Stimulated activated CD4-positive, alpha-beta T cell treated with anti-CD3 and anti-CD28 coated beads, Interleukin-1b, Interleukin-23, amount 100 ng/mL, for 1 hour (primary cell): ENCODE measurements around the gene ARHGDIG.

Experiments
- DNase-seq, 2 donors: peaks; one replicate each; pipeline ENCODE4 v3.0.0-alpha.2; 2020; ENCODE audit warnings: low read depth in 2 of 2

ARHGDIG gene

DNA sequence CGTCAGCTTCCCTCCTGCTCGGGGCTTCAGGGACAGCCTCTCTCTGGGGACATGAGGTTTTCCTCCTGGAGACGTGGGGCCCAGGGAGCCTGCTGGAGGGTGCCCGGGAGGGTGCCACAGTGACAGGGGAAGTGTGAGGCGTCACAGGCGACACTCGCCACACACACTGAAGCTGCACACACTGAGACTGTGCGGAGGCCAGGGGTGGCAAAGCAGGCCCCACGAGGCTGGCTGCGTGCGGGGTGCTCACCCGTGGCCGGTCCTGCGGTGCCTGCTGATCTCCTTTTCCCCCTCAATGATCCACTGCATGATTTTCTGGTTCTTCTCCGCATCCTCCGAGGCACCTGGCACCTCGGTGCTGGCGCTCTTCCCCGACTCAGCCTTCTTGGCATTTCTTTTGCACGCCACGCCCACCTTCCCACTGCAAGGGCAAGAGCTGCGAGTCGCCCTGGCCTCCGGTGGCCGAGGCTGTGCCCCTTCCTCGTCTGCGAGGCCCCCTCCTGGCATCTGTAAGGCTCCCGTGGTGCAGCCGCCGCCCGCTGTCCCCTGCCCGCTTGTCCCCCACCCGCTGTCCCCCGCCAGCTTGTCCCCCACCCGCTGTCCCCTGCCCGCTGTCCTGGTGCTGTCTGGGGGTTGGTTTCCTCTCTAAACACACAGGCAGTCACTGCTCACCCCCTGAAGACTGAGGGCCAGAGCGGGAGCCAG is 16.6 kb downstream of the ARHGDIG start:
- DNase-seq: no peak

- DNase-seq: no peak
Measured at GRCh38 chr16:297832-298231, 17.4 kb downstream of the ARHGDIG start.

GRCh38 chr16:301235-301634 is 20.8 kb downstream of the ARHGDIG start:
- DNase-seq: no peak

DNA sequence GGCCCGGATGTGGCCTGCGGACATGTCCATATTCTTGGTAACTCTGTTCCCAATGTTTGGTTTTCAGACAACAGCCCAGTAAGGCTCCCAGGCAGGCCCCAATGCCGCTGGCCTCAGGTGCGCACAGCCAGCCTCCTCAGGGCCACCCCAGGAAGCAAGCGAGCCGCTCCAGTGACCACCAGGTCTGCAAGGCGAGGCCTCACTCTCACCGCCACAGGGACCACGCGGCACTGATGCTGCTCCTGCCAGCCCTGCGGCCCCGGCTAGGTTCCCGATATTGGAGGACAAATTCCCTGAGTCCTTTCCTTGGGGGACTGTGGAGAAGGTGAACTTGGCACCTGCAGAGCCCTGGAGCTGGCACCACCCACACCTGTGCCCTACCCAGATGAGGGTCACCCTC is 21.6 kb downstream of the ARHGDIG start:
- no peak for DNase-seq

DNA sequence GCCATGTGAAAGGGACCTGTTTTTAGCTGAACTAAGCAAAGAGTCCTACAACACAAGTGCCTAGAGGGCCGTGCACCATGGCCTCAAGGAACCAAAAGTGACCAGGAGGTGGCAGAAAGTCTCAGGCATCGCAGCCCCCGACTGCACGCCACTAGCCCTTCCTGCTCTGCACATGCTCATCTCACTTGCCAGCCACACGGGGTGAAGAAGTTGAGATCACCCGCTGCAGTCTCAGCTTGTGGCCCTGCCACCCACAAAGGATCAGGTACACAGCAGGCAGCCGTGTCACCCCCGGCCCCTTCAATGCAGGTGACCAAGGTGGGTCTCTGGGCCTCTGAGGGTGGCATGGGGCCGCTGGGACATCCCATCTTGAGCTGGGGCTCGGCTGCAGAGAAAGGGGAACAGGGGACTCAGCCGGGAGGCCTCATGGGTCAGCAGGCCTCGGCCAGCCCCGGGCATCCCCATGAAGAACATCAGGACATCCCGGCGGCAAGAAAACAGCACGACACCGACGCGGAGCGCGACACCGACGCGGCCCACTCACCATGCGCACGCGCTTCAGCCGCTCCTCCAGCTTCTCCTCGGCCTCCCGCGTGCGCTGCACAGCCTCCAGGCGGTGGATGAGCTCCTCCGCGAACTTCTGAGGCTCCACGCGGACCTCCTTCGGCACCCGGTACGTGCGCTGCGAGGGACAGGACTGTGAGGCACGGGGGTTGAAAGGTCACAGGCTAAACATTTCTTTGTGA is 23.5 kb downstream of the ARHGDIG start:
- no peak for DNase-seq

GRCh38 chr16:305916-306626 is 25.7 kb downstream of the ARHGDIG start:
- DNase-seq: no peak

DNA sequence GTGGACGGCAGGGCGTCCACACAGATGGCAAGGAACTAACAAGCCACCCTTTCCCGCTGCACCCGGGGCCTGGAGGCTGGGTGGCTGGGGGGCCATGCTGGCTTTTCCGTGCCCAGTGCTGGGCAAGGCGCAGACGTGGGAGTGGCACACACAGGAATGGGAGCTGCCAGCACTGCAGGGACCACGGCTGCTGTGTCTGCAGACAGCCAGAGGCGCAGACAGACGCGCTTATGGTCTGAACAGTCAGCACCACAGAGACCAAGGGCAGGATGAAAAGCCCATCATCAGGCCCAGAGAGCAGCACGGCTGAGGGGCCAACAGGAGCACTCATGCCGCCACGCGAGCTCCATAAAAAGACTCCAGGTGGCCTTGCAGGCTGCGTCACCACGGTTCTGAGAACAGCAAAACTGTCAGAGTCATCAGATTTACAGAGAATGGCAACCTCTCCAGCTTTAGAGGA is 26.6 kb downstream of the ARHGDIG start:
- DNase-seq: no peak

DNA sequence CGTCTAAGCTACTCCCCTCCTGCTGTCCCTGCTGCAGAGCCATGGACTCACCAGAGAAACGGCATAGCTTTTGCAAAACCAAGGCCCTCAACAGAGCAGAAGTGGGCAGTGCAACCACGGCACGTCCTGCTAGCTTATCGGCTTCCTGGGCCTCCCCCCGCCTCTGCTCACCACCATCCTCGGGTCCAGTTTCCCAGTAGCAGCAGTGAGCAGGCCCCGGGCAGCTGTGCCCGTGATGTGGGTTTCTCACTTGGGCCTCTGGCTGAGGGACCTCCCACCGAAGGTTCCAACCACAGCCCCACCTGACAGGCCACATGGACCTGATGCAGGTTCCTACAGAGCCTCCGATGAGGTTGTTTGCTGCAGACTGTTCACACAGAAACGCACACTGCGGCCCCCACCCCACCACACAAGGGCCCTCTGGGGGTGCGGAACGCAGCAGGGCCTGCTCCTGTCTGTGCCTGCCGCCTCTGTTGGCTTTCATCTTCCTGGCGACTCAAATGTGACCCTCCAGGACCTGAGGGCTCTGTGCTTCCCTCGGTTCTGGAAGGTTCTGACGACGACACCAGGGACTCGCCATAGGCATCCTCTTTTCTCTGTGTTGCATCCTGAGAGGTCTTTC is 27.4 kb downstream of the ARHGDIG start:
- DNase-seq: no peak

DNA sequence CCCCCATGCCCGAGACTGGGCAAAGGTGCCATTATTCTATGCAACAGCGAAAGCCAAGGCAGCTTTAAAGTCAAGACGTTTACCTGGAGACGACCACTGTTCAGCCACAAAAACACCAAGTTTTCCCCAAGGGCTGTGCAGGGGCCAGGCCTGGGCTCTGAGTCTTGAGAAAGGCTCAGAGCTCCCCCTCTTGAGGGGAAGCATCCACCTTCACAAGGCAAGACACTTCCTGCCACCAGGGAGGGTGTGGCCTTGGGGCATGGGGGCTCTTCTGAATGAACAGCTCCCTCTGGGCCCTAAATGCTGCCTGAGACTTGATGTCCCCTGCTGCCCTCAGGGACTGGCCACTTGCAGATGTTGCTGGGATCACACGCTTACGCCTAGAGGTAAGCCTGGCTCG is 29.1 kb downstream of the ARHGDIG start:
- no peak for DNase-seq

- DNase-seq: no peak
Measured at GRCh38 chr16:311725-312124, 31.3 kb downstream of the ARHGDIG start.

DNA sequence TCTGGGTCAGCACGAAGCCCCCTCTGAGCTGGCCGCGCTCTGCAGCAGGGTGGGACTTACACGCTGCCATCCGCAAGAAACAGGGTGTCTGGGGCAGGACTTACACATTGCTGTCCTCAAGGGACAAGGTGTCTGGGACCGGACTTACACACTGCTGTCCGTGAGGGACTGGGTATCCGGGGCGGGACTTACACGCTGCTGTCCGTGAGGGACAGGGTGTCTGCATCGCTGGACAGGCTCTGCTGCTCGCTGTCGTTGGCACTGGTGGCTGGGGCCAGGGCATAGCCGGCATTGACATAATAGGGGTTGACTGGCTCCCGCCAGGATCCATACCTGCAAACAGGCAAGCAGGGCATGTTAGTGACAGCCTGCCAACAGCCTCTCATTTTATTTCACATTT is 34.0 kb downstream of the ARHGDIG start:
- no peak for DNase-seq

DNA sequence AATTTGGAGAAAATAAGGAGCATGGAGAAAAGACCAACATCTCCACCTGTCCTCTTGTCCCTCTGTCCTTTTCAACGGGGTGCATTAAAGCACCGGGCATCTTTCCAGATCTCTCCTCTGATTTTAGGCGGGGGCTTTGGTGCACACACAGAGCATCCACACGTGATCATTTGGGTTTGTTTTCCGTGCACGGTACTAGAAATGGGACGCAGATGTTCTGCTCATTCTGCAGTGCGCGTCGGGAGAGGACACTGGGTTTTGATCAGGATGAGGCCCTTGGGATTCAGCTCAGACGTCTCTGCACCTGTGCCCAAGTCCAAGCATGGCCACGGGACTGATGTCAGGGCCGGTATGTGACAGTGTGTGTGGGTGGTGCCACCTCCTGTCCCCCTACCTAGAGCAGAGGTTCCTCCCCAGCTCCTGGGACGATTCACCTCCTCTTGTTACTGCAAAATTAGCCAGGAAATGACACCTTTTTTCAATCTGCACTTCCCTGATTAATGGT is 34.5 kb downstream of the ARHGDIG start:
- DNase-seq: no peak

DNA sequence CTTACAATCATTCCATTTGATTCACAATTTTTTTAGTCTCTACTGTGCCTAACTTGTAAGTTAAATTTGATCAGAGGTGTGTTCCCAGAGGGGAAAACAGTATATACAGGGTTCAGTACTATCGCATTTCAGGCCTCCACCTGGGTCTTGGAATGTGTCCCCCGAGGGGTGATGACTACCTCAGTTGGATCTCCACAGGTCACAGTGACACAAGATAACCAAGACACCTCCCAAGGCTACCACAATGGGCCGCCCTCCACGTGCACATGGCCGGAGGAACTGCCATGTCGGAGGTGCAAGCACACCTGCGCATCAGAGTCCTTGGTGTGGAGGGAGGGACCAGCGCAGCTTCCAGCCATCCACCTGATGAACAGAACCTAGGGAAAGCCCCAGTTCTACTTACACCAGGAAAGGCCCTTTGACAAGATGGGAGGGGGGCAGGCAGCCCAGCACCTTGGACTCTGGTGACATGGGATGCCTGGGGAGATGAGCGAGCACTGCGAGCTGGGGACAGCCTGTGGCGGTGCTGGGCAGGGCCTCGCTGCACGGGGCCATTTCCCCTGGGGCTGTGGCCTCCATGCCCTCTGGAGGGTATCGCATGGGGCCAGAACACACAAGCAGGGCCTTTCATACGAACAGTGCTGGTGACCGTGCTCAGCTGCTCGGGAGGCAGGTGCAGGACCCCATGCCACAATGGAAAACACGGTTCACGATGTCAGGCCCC is 36.5 kb downstream of the ARHGDIG start:
- DNase-seq: no peak

DNA sequence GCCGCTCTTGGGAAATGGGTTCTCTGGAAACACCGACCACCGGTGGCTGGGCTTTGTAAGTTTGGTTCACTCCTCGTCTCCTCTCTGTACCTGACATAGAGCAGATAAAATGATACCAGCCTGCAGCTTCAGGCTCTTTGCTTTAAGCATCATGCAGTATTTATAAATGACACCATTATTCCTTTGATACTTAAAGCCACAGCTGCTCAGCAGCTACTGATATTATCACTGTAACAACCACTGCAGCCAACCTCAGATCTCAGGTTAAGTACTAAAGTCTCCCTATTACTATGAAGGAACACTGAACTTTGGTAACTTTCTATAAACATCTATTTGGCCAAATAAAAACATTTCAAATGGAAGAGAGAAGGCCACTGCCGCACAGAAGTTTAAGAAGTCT is 37.2 kb downstream of the ARHGDIG start:
- DNase-seq: no peak

GRCh38 chr16:318628-319027 is 38.2 kb downstream of the ARHGDIG start:
- DNase-seq: no peak

- no peak for DNase-seq
Measured at GRCh38 chr16:320206-320605, 39.8 kb downstream of the ARHGDIG start.

DNA sequence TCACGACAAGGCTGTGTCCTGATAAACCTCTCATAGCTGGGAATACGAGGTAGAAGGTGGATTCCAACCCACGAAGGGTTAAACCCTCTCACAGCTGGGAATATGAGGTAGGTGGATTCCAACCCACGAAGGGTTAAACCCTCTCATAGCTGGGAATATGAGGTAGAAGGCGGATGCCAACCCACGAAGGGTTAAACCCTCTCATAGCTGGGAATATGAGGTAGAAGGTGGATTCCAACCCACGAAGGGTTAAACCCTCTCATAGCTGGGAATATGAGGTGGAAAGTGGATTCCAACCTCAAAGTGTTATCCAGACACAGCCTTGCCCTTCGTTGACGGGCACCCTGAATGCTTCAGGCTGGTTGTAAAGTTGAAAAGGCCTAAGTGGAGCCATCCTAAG is 41.1 kb downstream of the ARHGDIG start:
- DNase-seq: no peak

DNA sequence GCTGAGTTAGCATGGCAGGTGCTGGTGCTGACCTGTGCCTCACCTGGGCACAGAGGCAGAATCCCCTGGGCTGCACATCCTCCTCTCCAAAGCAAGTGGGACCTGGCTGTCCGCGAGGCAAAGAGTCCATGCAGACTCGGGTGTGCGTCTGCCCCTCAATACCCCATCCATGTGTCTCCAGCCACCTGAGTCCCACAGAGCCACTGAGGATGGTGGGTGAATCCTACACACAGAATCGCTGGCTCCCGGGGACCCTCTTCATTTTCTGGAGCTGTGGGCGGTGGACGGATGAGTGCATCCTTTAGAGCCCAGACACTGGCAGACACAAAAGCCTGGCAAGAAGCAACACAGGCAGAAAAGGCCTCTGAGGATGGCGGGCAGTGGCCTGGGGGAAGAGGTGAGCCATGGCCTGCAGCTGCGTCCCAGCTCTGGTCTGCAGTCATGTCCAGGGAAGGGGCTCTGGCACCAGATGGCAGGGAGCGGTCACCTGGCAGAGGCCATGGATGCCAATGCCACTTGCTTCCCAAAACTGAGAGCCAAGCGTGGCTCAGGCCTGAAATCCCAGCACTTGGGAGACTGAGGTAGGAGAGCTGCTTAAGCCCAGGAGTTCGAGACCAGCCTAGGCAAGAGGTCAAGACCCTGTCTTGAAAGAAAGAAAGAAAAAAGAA is 42.2 kb downstream of the ARHGDIG start:
- DNase-seq: no peak

DNA sequence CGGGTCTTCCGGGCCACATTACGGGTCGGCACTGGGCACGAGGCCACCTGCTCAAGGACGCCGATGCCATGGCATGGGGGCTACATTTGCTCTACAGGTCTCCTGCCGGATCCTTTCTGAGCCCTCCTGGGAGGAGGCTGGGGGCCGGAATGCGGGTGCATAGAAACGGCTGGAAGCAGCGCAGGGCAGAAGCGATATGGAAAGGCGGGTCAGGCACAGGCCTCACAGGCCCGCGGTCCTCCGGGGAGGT is 43.7 kb downstream of the ARHGDIG start:
- no peak for DNase-seq

- no peak for DNase-seq
Measured at GRCh38 chr16:324451-325334, 44.3 kb downstream of the ARHGDIG start.
